HG03066 (cell line): ENCODE results near the gene GREB1L.

Experiments used
- ATAC-seq: cut with Tn5 transposase; IDR thresholded peaks from one replicate; pipeline ENCODE4 v1.9.1; 2021; ENCODE audit warnings: low read depth; ENCODE audit not compliant: unreplicated experiment

GREB1L gene

GRCh38 chr18:21472741-21473140, 230.7 kb downstream of the GREB1L start:
- no peak for ATAC-seq

- no peak for ATAC-seq
Measured at GRCh38 chr18:21474621-21475020, 232.6 kb downstream of the GREB1L start.

DNA sequence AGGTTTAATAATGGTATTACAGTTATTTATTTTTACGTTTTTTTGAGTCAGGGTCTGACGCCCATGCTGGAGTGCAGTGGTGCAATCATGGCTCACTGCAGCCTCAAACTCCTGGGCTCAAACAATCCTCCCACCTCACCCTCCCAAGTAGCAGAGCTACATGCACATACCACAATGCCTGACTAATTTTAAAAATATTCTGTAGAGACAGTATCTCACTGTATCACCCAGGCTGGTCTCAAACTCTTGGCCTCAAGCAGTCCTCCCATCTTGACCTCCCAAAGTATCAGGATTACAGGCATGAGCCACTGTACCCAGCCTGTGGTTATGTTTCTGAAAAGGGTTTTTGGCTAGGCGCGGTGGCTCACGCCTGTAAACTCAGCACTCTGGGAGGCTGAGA, 237.7 kb downstream of the GREB1L start:
- no peak for ATAC-seq

GRCh38 chr18:21481739-21482138, 239.7 kb downstream of the GREB1L start:
- ATAC-seq = no peak

- ATAC-seq = no peak
Measured at GRCh38 chr18:21483051-21483450, 241.0 kb downstream of the GREB1L start.

- no peak for ATAC-seq
Measured at GRCh38 chr18:21484851-21485636, 243.0 kb downstream of the GREB1L start.

DNA sequence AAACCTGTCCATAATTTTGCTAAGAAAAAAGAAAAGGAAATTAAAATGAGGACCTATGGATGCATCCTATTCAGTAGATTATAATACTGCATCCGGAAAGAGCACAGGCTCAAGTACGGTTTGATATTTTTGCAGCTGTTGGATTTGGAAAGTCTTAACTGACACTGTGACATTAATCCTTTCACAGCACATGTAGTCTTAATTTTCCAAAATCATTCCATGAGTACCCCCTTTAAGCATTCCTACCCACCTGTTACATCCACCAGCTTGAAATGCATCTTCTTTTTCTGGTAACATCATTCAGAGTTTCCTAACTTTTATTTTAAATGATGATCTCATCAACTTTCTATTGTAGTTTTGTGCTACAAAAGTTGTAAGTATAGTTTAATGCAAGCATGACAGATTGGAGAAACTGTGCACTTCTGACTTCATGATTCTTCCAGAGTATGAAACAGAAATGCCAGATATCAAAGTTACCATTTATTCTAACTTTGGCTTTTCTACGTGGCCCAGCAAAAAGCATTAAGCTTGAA, 244.9 kb downstream of the GREB1L start:
- ATAC-seq = no peak

- ATAC-seq = peak; percentile 52
Measured at GRCh38 chr18:21489119-21489750, 247.2 kb downstream of the GREB1L start.

- ATAC-seq = no peak
Measured at GRCh38 chr18:21489919-21490495, 248.0 kb downstream of the GREB1L start.

- no peak for ATAC-seq
Measured at GRCh38 chr18:21490748-21491147, 248.7 kb downstream of the GREB1L start.

GRCh38 chr18:21496277-21496835, 254.3 kb downstream of the GREB1L start:
- no peak for ATAC-seq

GRCh38 chr18:21499997-21500396, 258.0 kb downstream of the GREB1L start:
- no peak for ATAC-seq

DNA sequence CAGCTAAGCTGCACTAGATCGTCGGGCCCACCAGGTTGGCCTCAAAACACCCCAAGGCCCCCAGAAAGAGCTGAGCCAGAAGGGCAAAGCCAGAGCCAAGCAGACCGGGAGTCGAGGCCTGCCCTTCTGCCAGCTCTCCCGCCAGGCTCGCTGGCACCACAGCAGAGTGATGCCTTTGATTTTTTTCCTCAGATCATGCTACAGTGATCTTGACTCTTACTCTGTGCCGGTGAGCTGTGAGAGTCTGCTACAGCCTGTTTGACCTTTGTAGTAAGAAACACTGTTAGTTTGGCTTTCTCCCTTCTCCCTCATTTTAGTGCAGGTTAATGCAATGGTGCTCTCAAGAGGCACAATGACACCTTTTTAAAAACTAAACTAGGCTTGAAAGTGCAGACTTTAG, 260.6 kb downstream of the GREB1L start:
- ATAC-seq = no peak

- ATAC-seq = no peak
Measured at GRCh38 chr18:21507913-21508701, 266.1 kb downstream of the GREB1L start.

GRCh38 chr18:21509062-21509461, 267.0 kb downstream of the GREB1L start:
- ATAC-seq = no peak

GRCh38 chr18:21513292-21513691, 271.3 kb downstream of the GREB1L start:
- no peak for ATAC-seq

DNA sequence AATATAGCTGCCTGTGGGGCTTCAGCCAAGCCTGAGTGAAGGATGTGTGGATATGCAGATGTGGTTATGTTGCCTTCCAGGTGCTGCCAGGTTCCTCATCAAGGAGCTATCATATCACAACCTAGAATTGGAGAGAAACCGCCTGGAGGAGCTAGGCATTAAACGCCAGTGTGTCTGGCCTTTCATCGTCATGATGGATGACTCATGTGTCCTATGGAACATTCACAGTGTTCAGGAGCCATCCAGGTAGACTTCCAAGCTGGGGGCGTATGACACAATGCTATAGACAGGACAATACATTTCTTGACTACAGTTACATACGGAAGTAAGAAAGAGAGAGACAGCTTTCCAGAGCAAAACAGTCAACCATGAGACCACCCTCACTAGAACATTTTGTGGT, 271.7 kb downstream of the GREB1L start:
- no peak for ATAC-seq

DNA sequence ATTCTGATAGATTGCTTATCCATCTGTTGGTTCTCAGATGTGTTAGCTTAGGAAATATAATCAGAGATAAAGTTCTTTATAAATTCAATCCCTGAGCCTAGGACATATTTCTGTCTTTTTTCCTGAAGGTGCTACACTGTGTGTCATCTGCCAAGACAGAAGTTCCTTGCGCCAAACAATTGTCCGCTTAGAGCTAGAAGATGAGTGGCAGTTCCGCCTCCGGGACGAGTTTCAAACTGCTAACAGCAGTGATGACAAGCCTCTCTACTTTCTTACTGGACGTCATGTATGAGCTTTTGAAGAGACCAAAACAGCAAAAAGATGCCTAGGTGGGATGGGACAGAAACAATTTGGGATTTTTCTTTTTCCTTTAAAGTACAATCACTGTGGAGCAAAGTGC, 280.5 kb downstream of the GREB1L start:
- no peak for ATAC-seq

DNA sequence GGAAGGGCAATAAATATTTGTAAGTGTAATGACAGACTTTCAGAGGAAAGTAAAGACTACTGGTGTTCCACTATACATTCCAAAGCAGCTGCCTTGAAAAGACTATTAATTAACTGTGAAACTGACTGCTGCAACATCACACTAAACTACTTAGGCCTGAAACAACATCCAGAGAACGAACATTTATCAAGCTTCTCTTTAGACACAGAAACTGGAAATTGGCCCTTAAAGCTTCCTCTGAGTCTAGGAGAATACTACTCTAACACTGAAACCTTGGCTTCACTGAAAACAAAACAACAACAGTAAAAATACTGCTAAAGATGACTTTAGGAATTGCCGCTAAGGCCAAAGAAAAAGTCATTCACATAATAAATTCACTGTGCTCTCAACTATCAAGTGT, 283.9 kb downstream of the GREB1L start:
- no peak for ATAC-seq

GRCh38 chr18:21526463-21526862, 284.4 kb downstream of the GREB1L start:
- ATAC-seq = no peak

DNA sequence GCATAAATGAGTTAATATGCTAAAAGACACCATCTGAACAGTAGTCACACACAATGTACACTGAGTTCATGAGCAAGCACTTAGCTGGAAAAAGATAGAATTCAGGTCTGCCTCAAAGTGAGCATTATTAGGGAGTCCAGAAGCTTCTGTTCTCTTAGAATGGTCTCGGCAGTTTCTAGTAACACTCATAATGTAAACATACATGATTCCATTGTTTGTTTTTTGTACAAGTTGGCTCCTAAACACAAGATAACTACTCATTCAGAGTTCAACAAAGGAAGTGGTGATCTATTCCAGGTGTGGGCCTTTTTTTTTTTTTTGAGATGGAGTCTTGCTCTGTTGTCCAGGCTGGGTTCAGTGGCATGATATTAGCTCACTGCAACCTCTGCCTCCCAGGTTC, 292.3 kb downstream of the GREB1L start:
- no peak for ATAC-seq
